ENCODE measurements around the gene PAK2. TPM values are rescaled to one million over a fixed set of nuclear protein-coding genes. Genes with fewer than 3 reads are reported as not detected.
A peak's percentile ranks its signal among the peaks of the same experiment; 100 is the strongest.

The PAK2 gene
- total and polyA plus RNA-seq, 2 donors from 2014 or later, result 13.4 to 67.1 TPM

- Histone ChIP-seq H3K36me3 (ENCODE audit: control insufficient read depth in 2 of 3, insufficient read depth in 3 of 3, low read length in 3 of 3) (peaks cover 0 to 3% (median 0%) of the 10 kb centered on the region in 3 donors), H3K4me3 (ENCODE audit: low read length in 3 of 3) (no peak overlapping the region), H3K27ac (ENCODE audit: low read depth in 2 of 2, low read length in 2 of 2) (no peak overlapping the region), H3K4me1 (ENCODE audit: control insufficient read depth in 2 of 3, insufficient read depth in 2 of 3, low read depth in 1 of 3, low read length in 3 of 3) (peaks cover 0 to under 1% (median 0%) of the 10 kb centered on the region in 3 donors), H3K9me3 (ENCODE audit: control insufficient read depth in 2 of 3, insufficient read depth in 1 of 3, low read length in 3 of 3) (no peaks in the 10 kb centered on the region), H3K27me3 (ENCODE audit: control insufficient read depth, insufficient read depth, low read length) (no peaks in the 10 kb centered on the region), H3K9ac (ENCODE audit: low read length in 3 of 3) (no peak overlapping the region)
- intact Hi-C loops (cut with DNase I), result no loop called here
- DNase-seq, result no peak
- TF ChIP-seq, protein P1, sequence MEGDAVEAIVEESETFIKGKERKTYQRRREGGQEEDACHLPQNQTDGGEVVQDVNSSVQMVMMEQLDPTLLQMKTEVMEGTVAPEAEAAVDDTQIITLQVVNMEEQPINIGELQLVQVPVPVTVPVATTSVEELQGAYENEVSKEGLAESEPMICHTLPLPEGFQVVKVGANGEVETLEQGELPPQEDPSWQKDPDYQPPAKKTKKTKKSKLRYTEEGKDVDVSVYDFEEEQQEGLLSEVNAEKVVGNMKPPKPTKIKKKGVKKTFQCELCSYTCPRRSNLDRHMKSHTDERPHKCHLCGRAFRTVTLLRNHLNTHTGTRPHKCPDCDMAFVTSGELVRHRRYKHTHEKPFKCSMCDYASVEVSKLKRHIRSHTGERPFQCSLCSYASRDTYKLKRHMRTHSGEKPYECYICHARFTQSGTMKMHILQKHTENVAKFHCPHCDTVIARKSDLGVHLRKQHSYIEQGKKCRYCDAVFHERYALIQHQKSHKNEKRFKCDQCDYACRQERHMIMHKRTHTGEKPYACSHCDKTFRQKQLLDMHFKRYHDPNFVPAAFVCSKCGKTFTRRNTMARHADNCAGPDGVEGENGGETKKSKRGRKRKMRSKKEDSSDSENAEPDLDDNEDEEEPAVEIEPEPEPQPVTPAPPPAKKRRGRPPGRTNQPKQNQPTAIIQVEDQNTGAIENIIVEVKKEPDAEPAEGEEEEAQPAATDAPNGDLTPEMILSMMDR (IDR thresholded peaks at IDR 0.05; ENCODE audit: borderline replicate concordance, extremely low read depth, insufficient read depth), result no peak
- no peak for FAIRE-seq
Measured at GRCh38 chr3:196749125-196749524, 9.5 kb downstream of the PAK2 start.

- Histone ChIP-seq H3K27me3 (ENCODE audit: control insufficient read depth, insufficient read depth, low read length) (no peaks in the 10 kb centered on the region), H3K36me3 (ENCODE audit: control insufficient read depth in 2 of 3, insufficient read depth in 3 of 3, low read length in 3 of 3) (peaks cover 0 to 3% (median 2%) of the 10 kb centered on the region in 3 donors), H3K4me3 (ENCODE audit: low read length in 3 of 3) (no peak overlapping the region), H3K4me1 (ENCODE audit: control insufficient read depth in 2 of 3, insufficient read depth in 2 of 3, low read depth in 1 of 3, low read length in 3 of 3) (peaks cover 0 to 3% (median 0%) of the 10 kb centered on the region in 3 donors), H3K27ac (ENCODE audit: low read depth in 2 of 2, low read length in 2 of 2) (no peak overlapping the region), H3K9ac (ENCODE audit: low read length in 3 of 3) (no peak overlapping the region), H3K9me3 (ENCODE audit: control insufficient read depth in 2 of 3, insufficient read depth in 1 of 3, low read length in 3 of 3) (peaks cover 0 to 7% (median 0%) of the 10 kb centered on the region in 3 donors)
- TF ChIP-seq, protein P1 (IDR thresholded peaks at IDR 0.05; ENCODE audit: borderline replicate concordance, extremely low read depth, insufficient read depth), result no peak
- no peak for FAIRE-seq
- no peak for DNase-seq
- intact Hi-C loops (cut with DNase I), result no loop called here
Measured at GRCh38 chr3:196753201-196753600, 13.5 kb downstream of the PAK2 start.

GRCh38 chr3:196754091-196754981, 14.7 kb downstream of the PAK2 start:
- TF ChIP-seq, protein P1 (IDR thresholded peaks at IDR 0.05; ENCODE audit: borderline replicate concordance, extremely low read depth, insufficient read depth), result no peak
- no peak overlapping the region for H3K4me3 ChIP-seq (ENCODE audit: low read length in 3 of 3)
- no peaks in the 10 kb centered on the region for H3K27me3 ChIP-seq (ENCODE audit: control insufficient read depth, insufficient read depth, low read length)
- peaks cover 0 to 3% (median 0%) of the 10 kb centered on the region in 3 donors for H3K36me3 ChIP-seq (ENCODE audit: control insufficient read depth in 2 of 3, insufficient read depth in 3 of 3, low read length in 3 of 3)
- H3K9me3 ChIP-seq (ENCODE audit: control insufficient read depth in 2 of 3, insufficient read depth in 1 of 3, low read length in 3 of 3), result peaks cover 0 to 7% (median 0%) of the 10 kb centered on the region in 3 donors
- peaks cover 0 to 3% (median 0%) of the 10 kb centered on the region in 3 donors for H3K4me1 ChIP-seq (ENCODE audit: control insufficient read depth in 2 of 3, insufficient read depth in 2 of 3, low read depth in 1 of 3, low read length in 3 of 3)
- no peak for FAIRE-seq
- intact Hi-C loops (cut with DNase I), result no loop called here
- no peak overlapping the region for H3K27ac ChIP-seq (ENCODE audit: low read depth in 2 of 2, low read length in 2 of 2)
- peak in 2 of 5 donors; percentile 38 to 40 for DNase-seq
- no peak overlapping the region for H3K9ac ChIP-seq (ENCODE audit: low read length in 3 of 3)

Measured in kidney (tissue), 14 donors.